Activated CD4-positive, alpha-beta memory T cell treated with anti-CD3 and anti-CD28 coated beads for 36 hours (primary cell): ENCODE measurements around the gene GRK2. TPM values are rescaled to one million over a fixed set of nuclear protein-coding genes. Genes with fewer than 3 reads are reported as not detected.
"Not testable (repeated sequence)": the region's sequence is repeated elsewhere in the genome, so short reads cannot be mapped to it uniquely, and the experiment has no call there.

Experiments used
- CTCF ChIA-PET: fragments of 350-600 bp; sonication (Branson Sonifier 250); formaldehyde crosslinking; loops from one replicate; lab custom pipeline; 2021; ENCODE audit warnings: antibody characterized with exemption, inconsistent platforms; lab: Charles Lee
- POLR2A ChIA-PET: fragments of 350-600 bp; sonication (Branson Sonifier 250); formaldehyde crosslinking; loops from one replicate; lab custom pipeline; 2021; ENCODE audit warnings: antibody characterized with exemption; lab: Charles Lee
- DNase-seq: peaks from one replicate; pipeline ENCODE4 v3.0.0-alpha.2; 2020
- H3K27ac Mint-ChIP-seq: one replicate; pipeline ENCODE4 v1.8.0; 2021; ENCODE audit warnings: mixed read lengths
- H3K27me3 Mint-ChIP-seq: one replicate; pipeline ENCODE4 v1.8.0; 2021; ENCODE audit warnings: mixed read lengths
- H3K36me3 Mint-ChIP-seq: one replicate; pipeline ENCODE4 v1.8.0; 2021; ENCODE audit warnings: mixed read lengths
- H3K4me1 Mint-ChIP-seq: one replicate; pipeline ENCODE4 v1.8.0; 2021; ENCODE audit warnings: low read depth, mixed read lengths
- H3K4me3 Mint-ChIP-seq: one replicate; pipeline ENCODE4 v1.8.0; 2021; ENCODE audit warnings: mild to moderate bottlenecking, mixed read lengths
- H3K9me3 Mint-ChIP-seq: one replicate; pipeline ENCODE4 v1.8.0; 2021; ENCODE audit warnings: mixed read lengths
- intact Hi-C: fragments of 100-400 bp; cut with micrococcal nuclease; formaldehyde crosslinking; loops from one replicate; pipeline ENCODE4 v1.15.1; 2023
- total RNA-seq, 2 experiments: library from RNA; stranded (reverse); gene quantifications; one replicate each; pipeline ENCODE4 v1.2.3, GENCODE V29; 2021

Gene GRK2
- total RNA-seq, 2 experiments from 2014 or later: 273 to 279 TPM

DNA sequence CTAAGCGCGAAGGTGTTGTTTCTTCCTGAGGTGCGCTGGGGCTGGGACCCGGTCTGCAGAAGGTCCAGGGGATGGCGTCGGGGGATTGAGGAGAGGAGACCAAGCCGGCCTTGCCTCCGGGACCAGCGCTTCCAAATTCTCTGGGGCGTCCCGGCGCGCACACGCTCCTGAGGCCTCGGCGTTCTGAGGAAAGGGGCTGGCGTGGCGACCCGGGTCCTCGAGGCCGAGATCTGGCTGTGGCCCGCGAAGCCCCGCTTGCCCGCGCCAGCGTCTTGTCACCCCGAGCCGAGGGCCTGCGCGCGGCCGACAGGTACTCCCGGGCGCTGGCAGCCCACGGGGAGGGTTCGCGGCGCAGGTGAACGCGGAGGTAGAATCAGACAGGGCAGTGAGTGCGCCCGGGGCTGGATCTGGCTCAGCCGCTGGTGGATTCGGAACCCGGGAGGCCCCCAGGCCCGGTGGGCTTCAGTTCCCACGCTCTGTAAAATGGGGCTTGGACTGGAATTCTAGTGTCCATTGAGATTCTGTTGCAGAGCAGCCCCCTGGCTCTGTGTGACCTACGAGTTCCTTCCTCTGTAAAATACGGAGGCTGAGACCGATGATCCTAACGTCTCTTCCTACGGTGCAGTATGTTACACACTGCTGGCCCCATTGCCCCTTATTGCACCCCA, 51.7 kb downstream of the GRK2 start:
- Mint-ChIP-seq H3K27me3 (no peaks in the 10 kb centered on the region), H3K9me3 (no peaks in the 10 kb centered on the region), H3K4me3 (peak overlapping the region; percentile 96), H3K27ac (peak overlapping the region; percentile 99), H3K4me1 (peaks cover 21% of the 10 kb centered on the region), H3K36me3 (peaks cover 3% of the 10 kb centered on the region)
- CTCF ChIA-PET: interaction anchor here (0.6 to 10.2 kb wide), 28 partner anchors 11 to 311 kb away, joined by 3 to 150 read pairs (median 9); partner anchors contain the start of genes ANKRD13D, GRK2, NUDT8 and POLD4
- DNase-seq: no peak
- intact Hi-C loops: loop anchor here (1.0 to 10.0 kb wide), 6 partner anchors 30 to 233 kb away; partner anchors contain the start of gene POLD4
- POLR2A ChIA-PET: interaction anchor here (1.2 to 2.4 kb wide), 10 partner anchors 15 to 78 kb away, joined by 3 to 15 read pairs (median 9); partner anchors contain the start of genes ANKRD13D, CLCF1, GRK2 and RAD9A

DNA sequence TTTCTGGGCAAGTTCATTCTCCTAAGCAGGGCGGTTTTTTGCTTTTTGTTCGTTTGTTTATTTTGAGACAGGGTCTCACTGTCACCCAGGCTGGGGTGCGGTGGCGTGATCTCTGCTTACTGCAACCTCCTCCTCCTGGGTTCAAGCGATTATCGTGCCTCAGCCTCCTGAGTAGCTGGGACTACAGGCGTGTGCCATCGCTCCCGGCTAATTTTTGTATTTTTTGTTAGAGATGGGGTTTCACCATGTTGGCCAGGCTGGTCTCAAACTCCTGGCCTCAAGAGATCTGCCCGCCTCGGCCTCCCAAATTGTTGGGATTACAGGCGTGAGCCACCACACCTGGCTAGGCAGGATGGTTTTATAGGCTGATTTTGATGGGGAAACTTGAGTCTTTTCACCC, 52.6 kb downstream of the GRK2 start:
- POLR2A ChIA-PET: interaction anchor here (0.6 to 2.1 kb wide), 3 partner anchors 45 to 476 kb away, joined by 4 to 13 read pairs (median 6); no protein-coding TSS in a partner anchor
- not testable (repeated sequence) for H3K9me3 Mint-ChIP-seq, H3K36me3 Mint-ChIP-seq, H3K27ac Mint-ChIP-seq, H3K27me3 Mint-ChIP-seq, DNase-seq
- intact Hi-C loops: loop anchor here (10.0 kb wide), 1 partner anchor 234 kb away; no protein-coding TSS in a partner anchor
- CTCF ChIA-PET: interaction anchor here (0.6 to 10.2 kb wide), 10 partner anchors 21 to 356 kb away, joined by 3 to 150 read pairs (median 14); partner anchors contain the start of genes GRK2 and POLD4
- peak overlapping the region; percentile 96 for H3K4me3 Mint-ChIP-seq
- H3K4me1 Mint-ChIP-seq: peaks cover 13% of the 10 kb centered on the region

DNA sequence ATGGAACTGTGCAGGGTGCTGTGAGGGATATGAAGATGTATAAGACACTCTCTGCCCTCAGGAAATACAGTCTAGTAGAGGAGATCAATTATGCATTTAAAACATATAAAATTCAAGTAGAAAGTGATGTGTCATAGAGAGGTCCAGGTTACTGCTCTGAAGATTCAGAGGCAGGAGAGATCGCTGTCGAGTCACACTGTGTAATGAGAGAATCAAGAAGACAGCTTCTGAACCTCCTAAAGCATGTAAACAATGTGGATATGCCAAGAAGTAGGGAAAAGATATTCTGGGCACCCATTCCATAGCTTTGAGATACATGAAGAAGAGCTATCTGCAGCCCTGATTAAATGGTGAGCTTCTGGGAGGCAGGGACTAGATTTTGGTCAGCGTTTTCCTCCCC, 53.7 kb downstream of the GRK2 start:
- Mint-ChIP-seq H3K4me1 (peaks cover 11% of the 10 kb centered on the region), H3K27me3 (no peaks in the 10 kb centered on the region), H3K27ac (no peak overlapping the region), H3K9me3 (no peaks in the 10 kb centered on the region), H3K4me3 (no peak overlapping the region), H3K36me3 (peaks cover 3% of the 10 kb centered on the region)
- intact Hi-C loops: no loop called here
- no peak for DNase-seq
- ChIA-PET CTCF (interaction anchor here (1.4 to 10.2 kb wide), 6 partner anchors 26 to 62 kb away, joined by 6 to 150 read pairs (median 26); partner anchors contain the start of gene GRK2), POLR2A (interaction anchor here (0.6 kb wide), 1 partner anchor 55 kb away, joined by 3 read pairs; no protein-coding TSS in a partner anchor)

DNA sequence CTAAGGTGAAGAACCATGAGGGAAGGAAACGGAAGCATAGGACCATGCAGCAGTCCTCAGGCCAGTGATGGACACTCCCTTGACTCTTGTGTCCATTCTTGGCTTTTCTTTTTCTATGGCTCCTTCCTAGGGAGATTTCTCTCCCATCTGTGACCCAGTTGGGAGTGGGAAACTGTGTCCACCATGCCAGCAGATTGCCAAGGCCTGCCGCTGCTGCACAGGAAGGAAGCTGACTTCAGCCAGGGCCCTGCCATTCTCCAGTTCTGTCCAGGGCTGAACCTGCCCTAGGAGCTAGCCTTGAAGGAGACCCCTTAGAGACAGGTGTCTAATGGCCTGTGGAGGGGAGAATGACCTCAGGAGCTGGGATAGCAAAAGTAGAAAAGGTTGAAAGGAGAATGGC, 54.4 kb downstream of the GRK2 start:
- H3K27me3 Mint-ChIP-seq: no peaks in the 10 kb centered on the region
- intact Hi-C loops: no loop called here
- H3K27ac Mint-ChIP-seq: no peak overlapping the region
- DNase-seq: no peak
- CTCF ChIA-PET: interaction anchor here (0.7 to 10.2 kb wide), 5 partner anchors 25 to 62 kb away, joined by 3 to 150 read pairs (median 12); no protein-coding TSS in a partner anchor
- H3K9me3 Mint-ChIP-seq: no peaks in the 10 kb centered on the region
- H3K4me3 Mint-ChIP-seq: no peak overlapping the region
- peaks cover 9% of the 10 kb centered on the region for H3K4me1 Mint-ChIP-seq
- POLR2A ChIA-PET: interaction anchor here (0.6 kb wide), 1 partner anchor 55 kb away, joined by 3 read pairs; no protein-coding TSS in a partner anchor
- H3K36me3 Mint-ChIP-seq: peaks cover 3% of the 10 kb centered on the region

DNA sequence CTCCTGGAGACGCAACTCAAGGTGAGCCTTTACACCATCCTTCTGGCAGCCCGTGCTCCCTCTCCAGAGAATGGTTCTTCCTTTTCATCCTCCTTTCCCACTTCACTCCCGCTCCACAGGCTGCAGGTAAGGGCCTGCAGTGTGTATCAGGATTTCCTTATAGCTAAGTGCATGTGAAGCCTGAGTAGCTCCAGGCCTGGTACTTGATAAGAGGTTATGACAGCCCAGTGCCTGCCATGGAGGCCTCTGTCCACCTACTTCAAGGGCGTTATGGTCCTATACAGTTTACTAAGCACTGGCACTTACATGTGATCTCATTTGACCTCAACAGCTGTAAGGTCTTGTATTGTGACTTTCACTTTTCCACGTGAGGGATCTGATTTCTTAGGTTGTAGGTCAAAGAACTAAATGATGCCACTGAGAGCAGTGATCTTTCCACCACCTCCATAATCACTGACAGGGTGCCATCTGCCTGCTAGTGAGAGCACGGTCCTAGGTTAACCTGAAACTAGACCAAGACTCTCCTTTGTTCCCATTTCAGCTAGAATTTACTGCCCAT, 55.1 kb downstream of the GRK2 start:
- H3K4me1 Mint-ChIP-seq: peaks cover 9% of the 10 kb centered on the region
- ChIA-PET POLR2A (no interaction called here), CTCF (interaction anchor here (0.7 to 10.2 kb wide), 5 partner anchors 25 to 61 kb away, joined by 3 to 150 read pairs (median 12); no protein-coding TSS in a partner anchor)
- no peak for DNase-seq
- intact Hi-C loops: no loop called here
- no peak overlapping the region for H3K4me3 Mint-ChIP-seq
- H3K27ac Mint-ChIP-seq: no peak overlapping the region
- H3K36me3 Mint-ChIP-seq: peaks cover 3% of the 10 kb centered on the region
- H3K27me3 Mint-ChIP-seq: no peaks in the 10 kb centered on the region
- H3K9me3 Mint-ChIP-seq: no peaks in the 10 kb centered on the region

DNA sequence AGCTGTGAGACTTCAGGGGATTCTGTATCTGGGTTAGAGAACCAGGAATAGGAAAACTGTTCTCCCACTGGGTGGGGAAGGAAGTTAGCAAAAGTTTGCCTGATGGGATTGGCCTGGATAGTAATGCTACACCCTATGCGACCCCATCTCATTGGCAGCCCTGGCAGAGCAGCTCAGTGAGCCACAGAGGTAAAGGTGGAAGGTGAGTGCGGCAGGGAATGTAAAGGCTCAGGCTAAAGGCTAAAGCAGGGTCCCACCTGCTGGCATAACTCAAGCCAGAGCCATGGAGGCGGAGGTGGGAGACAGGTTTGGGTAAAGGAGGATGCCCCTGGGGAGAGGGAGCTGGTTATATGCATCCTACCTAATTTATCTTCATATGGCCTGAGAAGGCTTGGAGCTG, 55.8 kb downstream of the GRK2 start:
- intact Hi-C loops: no loop called here
- H3K27ac Mint-ChIP-seq: no peak overlapping the region
- ChIA-PET CTCF (interaction anchor here (0.6 to 10.2 kb wide), 4 partner anchors 24 to 109 kb away, joined by 3 to 150 read pairs (median 16); no protein-coding TSS in a partner anchor), POLR2A (interaction anchor here (0.6 kb wide), 1 partner anchor 207 kb away, joined by 3 read pairs; no protein-coding TSS in a partner anchor)
- H3K4me3 Mint-ChIP-seq: no peak overlapping the region
- no peaks in the 10 kb centered on the region for H3K9me3 Mint-ChIP-seq
- H3K27me3 Mint-ChIP-seq: no peaks in the 10 kb centered on the region
- peaks cover 3% of the 10 kb centered on the region for H3K36me3 Mint-ChIP-seq
- H3K4me1 Mint-ChIP-seq: peaks cover 9% of the 10 kb centered on the region
- DNase-seq: no peak

DNA sequence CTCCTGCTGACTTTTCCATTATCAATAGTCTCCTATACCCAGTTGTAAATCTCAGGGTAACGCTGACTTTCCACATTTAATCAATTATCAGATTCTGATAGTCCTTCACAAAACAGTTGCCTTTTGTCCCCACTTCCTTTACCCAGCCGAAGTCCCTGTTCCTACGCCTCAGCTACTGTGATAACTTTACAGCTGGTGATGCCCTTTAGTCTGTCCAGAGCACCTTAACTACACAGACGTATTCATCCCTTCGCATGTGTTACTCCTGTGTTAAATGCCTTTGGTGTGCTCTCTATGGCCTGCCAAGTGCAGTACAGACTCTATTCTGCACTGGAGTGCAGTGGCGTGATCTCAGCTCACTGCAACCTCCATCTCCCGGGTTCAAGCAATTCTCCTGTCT, 57.3 kb downstream of the GRK2 start:
- Mint-ChIP-seq H3K4me1 (peaks cover 5% of the 10 kb centered on the region), H3K9me3 (no peaks in the 10 kb centered on the region), H3K4me3 (no peak overlapping the region), H3K27me3 (no peaks in the 10 kb centered on the region), H3K36me3 (no peaks in the 10 kb centered on the region), H3K27ac (no peak overlapping the region)
- intact Hi-C loops: no loop called here
- ChIA-PET POLR2A (no interaction called here), CTCF (interaction anchor here (0.7 to 10.2 kb wide), 5 partner anchors 22 to 66 kb away, joined by 3 to 150 read pairs (median 5); no protein-coding TSS in a partner anchor)
- no peak for DNase-seq

DNA sequence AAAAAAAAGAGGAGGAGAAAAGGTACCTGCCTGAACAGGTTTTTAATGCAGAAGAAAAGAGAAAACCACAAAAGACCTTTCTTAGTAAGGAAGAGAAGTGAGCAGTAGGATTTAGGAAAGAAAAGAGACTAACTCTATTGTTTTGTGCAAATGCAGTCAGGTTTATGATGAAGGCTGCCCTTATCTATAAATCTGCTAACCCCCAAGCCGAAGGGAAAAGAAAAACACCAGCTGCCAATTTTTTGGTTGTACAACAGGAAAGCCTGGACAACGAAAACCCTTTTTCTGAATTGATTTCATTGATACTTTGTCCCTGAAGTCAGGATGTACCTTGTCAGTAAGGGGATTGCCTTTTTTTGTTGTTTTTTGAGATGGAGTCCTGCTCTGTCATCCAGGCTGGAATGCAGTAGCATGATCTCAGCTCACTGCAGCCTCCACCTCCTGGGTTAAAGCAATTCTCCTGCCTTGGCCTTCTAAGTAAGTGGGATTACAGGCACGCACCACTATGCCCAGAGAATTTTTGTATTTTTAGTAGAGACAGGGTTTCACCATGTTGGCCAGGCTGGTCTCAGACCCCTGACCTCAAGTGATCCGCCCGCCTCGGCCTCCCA, 65.9 kb downstream of the GRK2 start:
- Mint-ChIP-seq H3K27me3 (no peaks in the 10 kb centered on the region), H3K27ac (no peak overlapping the region), H3K36me3 (peaks cover 1% of the 10 kb centered on the region), H3K9me3 (no peaks in the 10 kb centered on the region), H3K4me1 (no peaks in the 10 kb centered on the region), H3K4me3 (no peak overlapping the region)
- intact Hi-C loops: no loop called here
- no peak for DNase-seq
- POLR2A ChIA-PET: no interaction called here
- CTCF ChIA-PET: interaction anchor here (3.1 kb wide), 1 partner anchor 19 kb away, joined by 10 read pairs; no protein-coding TSS in a partner anchor

Other genes starting within 250 kb of the GRK2 start
- gene SYT12, start 243.3 kb upstream of the GRK2 start, total RNA-seq: not detected
- under 1 TPM; 0.57 to 0.87 TPM for gene RHOD, start 209.6 kb upstream of the GRK2 start, total RNA-seq
- gene KDM2A, start 147.2 kb upstream of the GRK2 start, total RNA-seq: 10 to 100 TPM; 65.1 to 69.6 TPM
- gene ANKRD13D, start 22.8 kb downstream of the GRK2 start, total RNA-seq: 10 to 100 TPM; 85.9 to 89.4 TPM
- 10 to 100 TPM; 14.9 to 19.4 TPM for gene SSH3, start 37.1 kb downstream of the GRK2 start, total RNA-seq
- 10 to 100 TPM; 62.0 to 67.4 TPM for gene POLD4, start 87.1 kb downstream of the GRK2 start, total RNA-seq
- under 1 TPM; 0.39 to 0.45 TPM for gene CLCF1, start 107.1 kb downstream of the GRK2 start, total RNA-seq
- gene RAD9A, start 125.5 kb downstream of the GRK2 start, total RNA-seq: 10 to 100 TPM; 31.0 to 39.1 TPM
- gene PPP1CA, start 135.4 kb downstream of the GRK2 start, total RNA-seq: 100 to 1,000 TPM; 261 to 267 TPM
- gene TBC1D10C, start 137.6 kb downstream of the GRK2 start, total RNA-seq: 100 to 1,000 TPM; 123 to 126 TPM
- gene CARNS1, start 149.2 kb downstream of the GRK2 start, total RNA-seq: 1 to 10 TPM; 2.3 to 3.3 TPM
- gene RPS6KB2, start 162.0 kb downstream of the GRK2 start, total RNA-seq: 10 to 100 TPM; 57.4 to 57.5 TPM
- 10 to 100 TPM; 93.5 to 97.4 TPM for gene PTPRCAP, start 171.2 kb downstream of the GRK2 start, total RNA-seq
- 100 to 1,000 TPM; 345 to 358 TPM for gene CORO1B, start 177.0 kb downstream of the GRK2 start, total RNA-seq
- not detected for gene GPR152, start 186.3 kb downstream of the GRK2 start, total RNA-seq
- gene CABP4, start 188.9 kb downstream of the GRK2 start, total RNA-seq: 1 to 10 TPM; 1.0 to 1.2 TPM
- gene TMEM134, start 202.8 kb downstream of the GRK2 start, total RNA-seq: 10 to 100 TPM; 68.2 to 75.2 TPM
- 100 to 1,000 TPM; 160 to 169 TPM for gene AIP, start 216.6 kb downstream of the GRK2 start, total RNA-seq
- 100 to 1,000 TPM; 139 to 143 TPM for gene PITPNM1, start 238.9 kb downstream of the GRK2 start, total RNA-seq
- 10 to 100 TPM; 82.7 to 84.7 TPM for gene CDK2AP2, start 241.7 kb downstream of the GRK2 start, total RNA-seq